K562 (cell line): Measurements from ENCODE around the gene ITPRIP.

Experiments used
- CREB1 ChIP-seq, 2 experiments: sonication (generic) in 1 of 2; formaldehyde crosslinking in 1 of 2; IDR thresholded peaks; 2 replicates each; pipeline versions ENCODE4 v1.6.1 to v1.8.0; 2012 to 2022; ENCODE audit warnings: inconsistent platforms in 1 of 2, mild to moderate bottlenecking in 1 of 2, missing genetic modification reagents in 1 of 2, moderate library complexity in 1 of 2
- CTCF ChIP-seq, 3 experiments: IDR thresholded peaks in 2 of 3; conservative IDR thresholded peaks in 1 of 3; 2 replicates each; pipeline ENCODE4 v1.5.1; 2011 to 2012; ENCODE audit warnings: low read length in 3 of 3, mild to moderate bottlenecking in 3 of 3, control low read depth in 2 of 3, improper control_type of control experiment in 1 of 3, inconsistent platforms in 1 of 3, low read depth in 1 of 3, mixed read lengths in 1 of 3, moderate library complexity in 1 of 3; ENCODE audit not compliant: insufficient read depth in 2 of 3
- KLF10 ChIP-seq: fragments of 250-450 bp; sonication (Bioruptor Pico); IDR thresholded peaks from 2 replicates; pipeline ENCODE4 v1.6.1; 2021; ENCODE audit warnings: matching md5 sums
- MYC ChIP-seq, 2 experiments: fragments of 250-450 bp in 1 of 2; sonication (Bioruptor Pico) in 1 of 2; IDR thresholded peaks; 2 replicates each; pipeline versions ENCODE4 v1.5.1 to v1.6.1; 2012 to 2021; ENCODE audit warnings: low read depth in 2 of 2, borderline replicate concordance in 1 of 2, improper control_type of control experiment in 1 of 2, low read length in 1 of 2, mild to moderate bottlenecking in 1 of 2, moderate library complexity in 1 of 2
- NR1H2 ChIP-seq: sonication (generic); formaldehyde crosslinking; IDR thresholded peaks from 2 replicates; pipeline ENCODE4 v1.4.0; 2020; ENCODE audit warnings: mild to moderate bottlenecking, missing genetic modification reagents
- POLR2A ChIP-seq: fragments of 450-650 bp; conservative IDR thresholded peaks from 2 replicates; pipeline ENCODE4 v1.6.1; 2016
- PREB ChIP-seq: sonication (generic); formaldehyde crosslinking; IDR thresholded peaks from 2 replicates; pipeline ENCODE4 v1.8.1; 2023; ENCODE audit warnings: mild to moderate bottlenecking, missing genetic modification reagents
- RREB1 ChIP-seq: fragments of 250-450 bp; sonication (Bioruptor Pico); IDR thresholded peaks from 2 replicates; pipeline ENCODE4 v1.4.0; 2020
- SMC3 ChIP-seq: conservative IDR thresholded peaks from 2 replicates; pipeline ENCODE4 v1.6.1; 2011; ENCODE audit warnings: low read depth, low read length, improper control_type of control experiment; ENCODE audit not compliant: insufficient read depth
- TGIF2 ChIP-seq: sonication (generic); formaldehyde crosslinking; IDR thresholded peaks from 2 replicates; pipeline ENCODE4 v1.8.1; 2022; ENCODE audit warnings: mild to moderate bottlenecking, missing genetic modification reagents, moderate library complexity
- ZNF274 ChIP-seq: IDR thresholded peaks from 2 replicates; pipeline ENCODE4 v1.6.1; 2011; ENCODE audit warnings: low read depth, mild to moderate bottlenecking, low read length, moderate library complexity, borderline replicate concordance
- ZNF609 ChIP-seq: sonication (generic); formaldehyde crosslinking; IDR thresholded peaks from 2 replicates; pipeline ENCODE4 v1.8.1; 2023; ENCODE audit warnings: missing genetic modification reagents, mild to moderate bottlenecking, borderline replicate concordance

- TF ChIP-seq ZNF274 (no peak), MYC (IDR thresholded peaks at IDR 0.05; ENCODE audit: low read depth, low read length) (no peak), MYC (CRISPR knock-in tag; IDR thresholded peaks at IDR 0.05; ENCODE audit: borderline replicate concordance, low read depth) (no peak), PREB (CRISPR knock-in tag) (no peak), ZNF609 (CRISPR knock-in tag) (no peak), CREB1 (IDR thresholded peaks at IDR 0.05) (no peak), CREB1 (CRISPR knock-in tag; IDR thresholded peaks at IDR 0.05) (no peak), RREB1 (CRISPR knock-in tag) (no peak), TGIF2 (no peak), CTCF (IDR thresholded peaks at IDR 0.05 in 2 of 3, conservative IDR thresholded peaks at IDR 0.05 in 1 of 3; ENCODE audit: insufficient read depth in 2 of 3, low read depth in 1 of 3, low read length in 3 of 3) (no peak), KLF10 (CRISPR knock-in tag) (no peak), POLR2A (no peak), NR1H2 (CRISPR knock-in tag) (no peak), SMC3 (no peak)
Measured at GRCh38 chr10:104334561-104334960, 3.7 kb downstream of the ITPRIP start.
